HepG2 (cell line): Measurements from ENCODE around the gene SYTL3. TPM values are rescaled to one million over a fixed set of nuclear protein-coding genes. Genes with fewer than 3 reads are reported as not detected.

Experiments used
- ATAC-seq: fragments of 200-7000 bp; cut with Tn5 transposase; 3 replicates; pipeline ENCODE4 v1.9.1; 2020; ENCODE audit warnings: mild to moderate bottlenecking, moderate library complexity
- BruUV-seq: library from RNA; stranded (reverse); fragments of 400-500 nt; replicated peaks from 2 replicates; lab custom pipeline; 2021; lab: Mats Ljungman, UMichigan
- CTCF ChIA-PET: fragments of 300-600 bp; formaldehyde crosslinking; extraction: SDS; loops from one replicate; lab custom pipeline; 2021; ENCODE audit warnings: low total read pairs, inconsistent platforms, low intra/inter-chr PET ratio; lab: Yijun Ruan, JAX
- POLR2A ChIA-PET: fragments of 350-600 bp; sonication (Branson Sonifier 250); formaldehyde crosslinking; loops from one replicate; lab custom pipeline; 2020; ENCODE audit warnings: antibody characterized with exemption, inconsistent platforms; lab: Yijun Ruan, JAX
- DNase-seq: peaks from one replicate; pipeline ENCODE4 v3.0.0-alpha.2; 2015; ENCODE audit warnings: low spot score
- FAIRE-seq: peaks from 3 replicates; lab custom pipeline; 2011; peaks lifted over from hg19 to GRCh38; lab: Jason Lieb, UNC
- H2AFZ ChIP-seq: one replicate; pipeline ENCODE4 v1.6.1; 2011; ENCODE audit warnings: low read length, inconsistent platforms
- H3K27ac ChIP-seq: fragments of 300-600 bp; 3 replicates; pipeline ENCODE4 v1.8.0; 2011; ENCODE audit warnings: mixed run types, mild to moderate bottlenecking, mixed read lengths, low read length, inconsistent platforms; ENCODE audit not compliant: insufficient read depth; ENCODE audit errors: extremely low read length
- H3K27me3 ChIP-seq, 2 experiments: fragments of 200-600 bp in 1 of 2; 2 replicates in 1 of 2; 3 replicates in 1 of 2; pipeline versions ENCODE4 v1.6.0 to v1.8.0; 2011; ENCODE audit warnings: low read length in 2 of 2, mild to moderate bottlenecking in 2 of 2, moderate library complexity in 2 of 2, inconsistent platforms in 1 of 2; ENCODE audit not compliant: insufficient read depth in 2 of 2, control insufficient read depth in 1 of 2
- H3K36me3 ChIP-seq, 2 experiments: fragments of 200-600 bp in 1 of 2; replicated peaks in 1 of 2; 2 replicates in 1 of 2; 3 replicates in 1 of 2; pipeline versions ENCODE4 v1.5.1 to v1.8.0; 2011; ENCODE audit warnings: low read length in 2 of 2, inconsistent platforms in 1 of 2; ENCODE audit not compliant: insufficient read depth in 2 of 2, control insufficient read depth in 1 of 2
- H3K4me1 ChIP-seq: 2 replicates; pipeline ENCODE4 v1.5.1; 2012; ENCODE audit warnings: low read length, inconsistent platforms; ENCODE audit not compliant: insufficient read depth
- H3K4me2 ChIP-seq: 2 replicates; pipeline ENCODE4 v1.6.0; 2011; ENCODE audit warnings: low read depth, low read length, inconsistent platforms
- H3K4me3 ChIP-seq, 3 experiments: fragments of 200-600 bp in 1 of 3; sonication (generic), shearing (Covaris generic) in 1 of 3; replicated peaks in 1 of 3; 2 replicates each; pipeline ENCODE4 v1.5.1; 2011 to 2016; ENCODE audit warnings: low read length in 3 of 3, inconsistent platforms in 2 of 3, low read depth in 2 of 3, mild to moderate bottlenecking in 2 of 3, control low read depth in 1 of 3, mixed read lengths in 1 of 3; ENCODE audit not compliant: insufficient read depth in 1 of 3
- H3K79me2 ChIP-seq: one replicate; pipeline ENCODE4 v1.6.1; 2011; ENCODE audit warnings: low read length, inconsistent platforms; ENCODE audit not compliant: insufficient read depth
- H3K9ac ChIP-seq: 2 replicates; pipeline ENCODE4 v1.6.0; 2011; ENCODE audit warnings: mild to moderate bottlenecking, low read depth, low read length, inconsistent platforms; ENCODE audit not compliant: insufficient read depth
- H3K9me3 ChIP-seq: 2 replicates; pipeline ENCODE4 v1.5.1; 2012; ENCODE audit warnings: mild to moderate bottlenecking, low read length
- H4K20me1 ChIP-seq: 2 replicates; pipeline ENCODE4 v1.6.0; 2011; ENCODE audit warnings: inconsistent platforms, mild to moderate bottlenecking, low read length, moderate library complexity; ENCODE audit not compliant: insufficient read depth
- ARNT2 ChIP-seq: sonication (generic); formaldehyde crosslinking; IDR thresholded peaks from 2 replicates; pipeline ENCODE4 v1.8.0; 2022; ENCODE audit warnings: mild to moderate bottlenecking, low read depth, missing genetic modification reagents, moderate library complexity
- FIP1L1 ChIP-seq: fragments of 200-400 bp; formaldehyde crosslinking; IDR thresholded peaks from 2 replicates; pipeline ENCODE4 v1.6.1; 2018; ENCODE audit warnings: low read depth, mild to moderate bottlenecking, low read length, moderate library complexity, borderline replicate concordance; ENCODE audit not compliant: insufficient read depth
- WGBS: methylation state at CpG from one replicate; pipeline ENCODE4 v1.1.6; 2017; ENCODE audit warnings: low lambda C conversion rate; 5-methylcytosine and 5-hydroxymethylcytosine counted together
- in situ Hi-C: cut with HindIII; loops from 2 replicates; pipeline ENCODE4 v1.10.0; 2017; ENCODE audit warnings: low pct_unique_long_range_greater_than_20kb; ENCODE audit not compliant: extremely low pct_ligation_motif_present
- intact Hi-C: fragments of 100-400 bp; cut with micrococcal nuclease; formaldehyde crosslinking; loops from one replicate; pipeline ENCODE4 v1.10.0; 2022; ENCODE audit not compliant: unreplicated experiment
- polyA plus RNA-seq, 8 experiments: library from polyadenylated mRNA; depleted of rRNA in 3 of 8; stranded (reverse) in 7 of 8; unstranded in 1 of 8; fragments of >200 nt; fragmentation: Illumina TruSeq in 4 of 8; extraction: Trizol in 4 of 8; gene quantifications; 2 replicates each; pipeline versions ENCODE4 v1.2.1 to v1.2.3, GENCODE V29; 2011 to 2016; ENCODE audit warnings: low read depth in 4 of 8, missing spikeins in 1 of 8, mixed read lengths in 1 of 8; ENCODE audit not compliant: insufficient read depth in 1 of 8
- total RNA-seq, 5 experiments: library from RNA; depleted of rRNA; stranded (reverse); fragments of >200 nt; fragmentation: Illumina TruSeq; extraction: Trizol; gene quantifications; 2 replicates each; pipeline ENCODE4 v1.2.3, GENCODE V29; 2016; ENCODE audit warnings: low read depth in 1 of 5
- TF ChIP-seq, protein P1 (sequence below): sonication (generic); formaldehyde crosslinking; IDR thresholded peaks from 2 replicates; pipeline ENCODE4 v1.5.0; 2020; ENCODE audit warnings: mild to moderate bottlenecking, missing genetic modification reagents

SYTL3 gene
- total and polyA plus RNA-seq, 2 of the 13 experiments (the other 11 are each of a cell fraction or from before 2014, with no cell fraction given), result 0.11 to 0.28 TPM

DNA sequence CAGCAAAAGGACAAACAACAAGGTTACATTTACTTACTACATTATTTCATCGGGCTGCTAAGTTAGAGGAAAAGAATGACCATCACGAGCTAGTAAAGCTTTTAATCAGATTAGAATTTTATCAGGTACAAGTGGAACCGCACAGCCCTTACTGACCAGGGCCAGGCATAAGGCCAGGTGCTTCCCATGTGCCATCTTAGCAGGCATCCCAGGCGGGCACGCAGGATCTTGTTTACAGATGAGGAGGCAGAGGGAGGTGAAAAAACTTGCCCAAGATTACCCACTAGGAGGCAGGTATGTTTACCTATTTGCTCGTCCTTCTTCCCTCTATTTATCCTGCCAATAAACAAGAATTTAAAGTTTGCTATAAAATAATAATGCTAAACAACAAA is 158.6 kb downstream of the SYTL3 start:
- CTCF ChIA-PET, result no interaction called here
- FAIRE-seq, result no peak
- Histone ChIP-seq H3K4me3 (no peak overlapping the region), H3K36me3 (peaks cover 3% of the 10 kb centered on the region in 2 experiments; a peak in 2 of 5 replicates), H3K27ac (no peak overlapping the region), H3K9me3 (no peaks in the 10 kb centered on the region), H4K20me1 (peaks cover 15% of the 10 kb centered on the region; the same call in 1 of the 2 replicates), H3K4me1 (peaks cover 56% of the 10 kb centered on the region), H3K27me3 (no peaks in the 10 kb centered on the region), H3K79me2 (peaks cover 70% of the 10 kb centered on the region), H2AFZ (no peak overlapping the region), H3K4me2 (no peak overlapping the region), H3K9ac (no peak overlapping the region)
- no peak for DNase-seq
- POLR2A ChIA-PET, result interaction anchor here (1.3 kb wide), 1 partner anchor 11 kb away, joined by 5 read pairs; the partner anchor contains the start of gene EZR
- intact Hi-C loops, result no loop called here
- BruUV-seq, result no TSS peak
- TF ChIP-seq, protein P1, sequence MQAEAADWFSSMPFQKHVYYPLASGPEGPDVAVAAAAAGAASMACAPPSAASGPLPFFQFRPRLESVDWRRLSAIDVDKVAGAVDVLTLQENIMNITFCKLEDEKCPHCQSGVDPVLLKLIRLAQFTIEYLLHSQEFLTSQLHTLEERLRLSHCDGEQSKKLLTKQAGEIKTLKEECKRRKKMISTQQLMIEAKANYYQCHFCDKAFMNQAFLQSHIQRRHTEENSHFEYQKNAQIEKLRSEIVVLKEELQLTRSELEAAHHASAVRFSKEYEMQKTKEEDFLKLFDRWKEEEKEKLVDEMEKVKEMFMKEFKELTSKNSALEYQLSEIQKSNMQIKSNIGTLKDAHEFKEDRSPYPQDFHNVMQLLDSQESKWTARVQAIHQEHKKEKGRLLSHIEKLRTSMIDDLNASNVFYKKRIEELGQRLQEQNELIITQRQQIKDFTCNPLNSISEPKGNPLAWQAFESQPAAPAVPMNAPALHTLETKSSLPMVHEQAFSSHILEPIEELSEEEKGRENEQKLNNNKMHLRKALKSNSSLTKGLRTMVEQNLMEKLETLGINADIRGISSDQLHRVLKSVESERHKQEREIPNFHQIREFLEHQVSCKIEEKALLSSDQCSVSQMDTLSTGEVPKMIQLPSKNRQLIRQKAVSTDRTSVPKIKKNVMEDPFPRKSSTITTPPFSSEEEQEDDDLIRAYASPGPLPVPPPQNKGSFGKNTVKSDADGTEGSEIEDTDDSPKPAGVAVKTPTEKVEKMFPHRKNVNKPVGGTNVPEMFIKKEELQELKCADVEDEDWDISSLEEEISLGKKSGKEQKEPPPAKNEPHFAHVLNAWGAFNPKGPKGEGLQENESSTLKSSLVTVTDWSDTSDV, result no peak
- TF ChIP-seq FIP1L1 (no peak), ARNT2 (no peak)
- in situ Hi-C loops, result no loop called here
- 91% methylated on average over 6 of the region's 6 CpGs for WGBS
- no peak for ATAC-seq
